NCI-H1417 treated with DMSO at 0.1 percent for 48 hours (cell line): Measurements from ENCODE around the gene PTPRT.

ENCODE experiments used
- DNase-seq: peaks from one replicate; lab custom pipeline; 2025; lab: John Stamatoyannopoulos, UW

PTPRT gene

DNA sequence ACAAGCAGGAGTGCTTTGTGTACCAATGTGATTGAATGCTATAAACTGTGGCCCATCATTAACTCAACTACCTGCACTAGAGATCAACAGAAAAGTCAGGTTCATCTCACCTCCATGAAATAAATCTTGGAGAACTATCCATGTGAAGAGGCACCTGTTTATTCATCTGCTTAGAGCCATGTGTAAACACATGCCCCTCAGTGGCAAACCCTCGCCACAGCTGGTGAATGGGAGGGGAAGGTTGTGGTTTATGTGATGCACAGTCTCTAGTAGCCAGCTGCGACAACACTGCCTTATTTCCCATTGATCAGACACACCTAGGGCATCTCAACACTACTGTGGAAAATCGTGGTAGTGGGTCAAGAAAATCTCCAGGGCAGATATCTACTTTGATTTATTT lies 640.2 kb downstream of the PTPRT start:
- DNase-seq = no peak

DNA sequence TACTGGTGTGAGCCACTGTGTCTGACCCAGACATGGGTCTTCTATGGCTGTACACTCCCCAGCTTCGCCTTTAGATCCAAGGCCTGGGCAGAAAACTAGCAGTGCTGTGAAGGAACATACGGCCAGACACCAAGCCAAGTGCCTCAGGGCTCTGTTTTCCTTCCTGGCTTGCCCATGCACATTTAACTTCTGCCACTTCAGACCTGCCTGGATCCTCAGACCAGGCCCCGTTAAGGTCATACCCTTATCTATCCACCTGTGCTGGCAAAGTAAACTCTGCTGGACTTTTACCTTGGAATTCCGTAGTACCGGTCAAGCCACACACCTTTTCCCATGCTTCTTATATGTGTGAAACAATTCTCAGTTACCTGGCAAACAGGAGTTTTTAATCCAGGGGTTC lies 644.8 kb downstream of the PTPRT start:
- DNase-seq = no peak

DNA sequence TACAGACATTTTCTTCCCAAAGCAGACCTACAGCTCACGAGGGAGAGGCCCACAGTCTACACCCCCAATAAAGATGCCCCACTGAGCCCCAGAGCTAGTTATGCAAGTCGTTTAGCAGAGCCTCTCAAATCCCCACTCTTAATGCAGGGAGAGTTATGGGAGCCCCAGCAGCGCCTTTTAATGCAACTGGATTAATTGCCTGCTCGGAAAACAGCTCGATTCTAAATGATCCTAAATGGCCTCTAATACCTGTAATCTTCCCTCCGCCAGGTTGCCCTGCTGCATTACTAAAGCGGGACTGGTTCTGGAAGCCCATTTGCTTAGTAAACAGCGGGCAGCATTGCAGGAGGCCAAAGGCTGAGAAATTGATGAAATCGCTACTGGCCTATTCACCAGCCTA lies 656.9 kb downstream of the PTPRT start:
- no peak for DNase-seq

DNA sequence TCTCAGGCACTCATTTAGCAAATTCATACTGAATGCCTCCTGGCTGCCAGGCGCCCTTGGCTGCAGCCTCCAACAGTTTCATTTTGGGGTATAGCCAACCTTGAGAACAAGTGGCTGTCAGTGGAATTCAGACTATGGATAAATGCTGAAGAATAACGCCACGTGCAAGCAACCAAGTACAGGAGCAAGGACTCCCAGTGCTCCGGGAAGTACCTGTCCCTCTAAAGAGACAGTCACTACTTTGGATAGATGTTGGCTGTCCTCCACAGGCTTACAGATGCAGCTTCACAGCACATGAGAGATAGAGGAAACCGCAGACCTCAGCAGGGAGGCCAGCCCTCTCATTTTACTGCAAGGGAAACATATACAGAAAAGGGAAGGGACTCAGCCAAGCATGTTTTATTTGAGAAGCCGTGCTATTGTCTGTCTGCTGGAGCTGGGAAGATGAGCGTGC lies 658.2 kb downstream of the PTPRT start:
- no peak for DNase-seq

DNA sequence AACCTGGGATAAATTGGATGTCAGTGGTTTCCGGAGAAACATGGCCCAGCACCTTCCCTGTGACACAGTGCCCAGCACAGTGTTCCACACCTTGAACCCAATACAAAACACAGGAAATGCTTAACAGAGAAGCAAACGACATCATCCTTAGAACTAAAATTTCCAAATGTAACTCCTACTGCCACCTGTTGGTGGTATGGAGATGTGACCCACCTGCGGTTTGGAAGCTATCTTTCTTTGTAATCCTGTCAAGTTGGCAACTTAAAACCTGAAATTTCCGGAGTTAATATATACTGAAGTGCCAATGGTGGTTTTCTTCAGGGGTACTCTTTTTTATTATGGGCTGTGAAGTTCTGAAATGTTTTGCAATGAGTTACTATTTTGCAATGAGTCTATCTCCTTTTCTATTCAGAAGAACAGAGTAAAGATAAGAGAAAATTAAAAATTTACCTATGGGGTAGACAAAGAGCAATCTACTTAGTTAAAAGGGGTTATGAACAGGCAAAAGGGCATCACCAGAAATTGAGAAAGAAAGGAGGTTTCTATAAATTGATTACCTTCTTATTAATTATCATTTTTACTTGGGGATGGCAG lies 658.8 kb downstream of the PTPRT start:
- DNase-seq = peak; percentile 19

DNA sequence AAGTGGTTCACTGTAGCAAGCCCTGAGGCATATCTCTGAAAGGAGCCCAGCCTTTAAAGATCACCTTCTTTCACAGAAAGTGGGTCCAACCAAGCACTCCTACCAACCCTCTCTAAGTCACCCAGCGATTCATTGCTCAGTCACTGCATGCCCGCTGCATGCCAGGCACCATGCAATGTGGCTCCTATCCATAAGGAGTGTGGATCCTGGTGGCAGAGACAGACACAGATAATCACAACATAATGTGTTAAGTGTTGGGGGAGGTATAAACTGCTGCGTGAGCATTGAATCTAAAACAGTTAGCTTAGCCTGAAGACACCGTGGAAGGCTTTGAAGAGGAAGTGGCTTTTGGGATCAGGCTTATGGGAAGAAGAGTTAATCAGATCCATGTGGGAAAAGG lies 659.5 kb downstream of the PTPRT start:
- DNase-seq = no peak

DNA sequence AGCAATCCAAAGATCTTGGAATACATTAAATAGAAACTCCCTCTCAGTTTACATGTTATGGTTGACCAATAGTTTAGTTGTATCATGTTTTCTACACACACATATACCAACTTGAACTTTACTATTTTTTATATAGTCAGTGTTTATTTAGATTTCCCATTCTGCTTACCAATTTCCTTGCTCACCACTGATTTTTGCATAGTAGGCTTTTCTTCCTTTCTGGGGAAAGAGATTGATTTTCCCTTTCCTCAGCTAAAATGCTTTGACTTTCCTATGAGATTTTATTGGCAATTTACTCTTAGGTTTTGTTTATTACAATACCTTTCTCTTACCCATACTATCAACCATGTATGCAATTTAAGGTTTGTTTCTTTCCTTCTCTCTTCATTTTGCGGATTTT lies 665.6 kb downstream of the PTPRT start:
- DNase-seq = no peak

DNA sequence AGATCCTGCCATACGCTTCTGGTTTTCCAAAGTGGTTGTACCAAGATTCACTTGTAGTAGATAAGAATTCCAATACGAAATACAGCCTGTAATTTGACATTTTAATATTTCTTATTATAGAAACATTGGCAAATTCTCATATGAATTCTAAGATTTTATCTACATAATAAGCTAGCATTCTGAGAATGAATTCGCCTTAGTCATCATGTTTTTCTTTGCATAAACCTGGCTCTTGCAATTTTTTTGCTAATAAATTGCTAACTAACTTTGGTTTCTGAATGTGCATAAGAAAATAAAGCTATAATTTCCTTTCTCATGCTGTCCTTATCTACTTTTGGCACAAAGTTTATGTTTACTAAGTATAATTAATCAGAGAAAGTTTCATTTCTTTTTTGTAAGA lies 673.0 kb downstream of the PTPRT start:
- DNase-seq = no peak

DNA sequence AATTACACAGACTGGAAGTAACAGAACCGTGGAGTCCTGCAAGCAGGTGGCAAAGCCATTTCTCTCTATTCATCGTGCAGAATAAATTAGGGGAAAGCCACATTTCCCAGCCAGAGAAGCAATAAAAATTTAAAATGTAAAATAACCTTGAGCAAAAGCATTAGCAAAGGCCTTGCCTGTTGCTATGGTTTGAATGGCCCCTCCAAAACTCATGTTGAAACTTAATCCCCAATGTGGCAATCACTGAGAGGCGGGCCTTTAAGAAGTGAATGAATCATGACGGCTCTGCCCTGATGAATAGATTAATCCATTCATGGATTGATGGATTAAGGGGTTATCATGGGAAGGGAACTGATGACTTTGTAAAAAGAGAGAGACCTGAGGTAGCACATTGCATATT lies 679.0 kb downstream of the PTPRT start:
- DNase-seq = no peak

DNA sequence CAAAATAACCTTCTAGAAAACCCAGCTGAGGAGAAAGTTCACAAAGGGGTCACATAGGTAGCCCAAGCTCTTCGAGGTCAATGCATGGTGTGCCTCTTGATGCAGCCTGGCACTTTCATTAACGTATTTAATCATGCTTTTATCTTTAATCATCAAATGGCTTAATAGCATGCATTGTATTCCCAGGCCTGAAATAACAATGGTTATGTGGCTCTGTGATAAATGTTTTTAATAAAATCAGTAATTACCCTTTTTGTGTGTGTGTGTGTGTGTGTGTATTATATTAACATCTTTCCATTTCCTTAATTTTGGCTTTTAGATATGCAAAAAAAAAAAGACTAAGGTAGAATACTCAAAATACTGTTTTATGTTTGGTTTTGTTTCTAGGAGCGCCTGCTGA lies 681.8 kb downstream of the PTPRT start:
- no peak for DNase-seq

DNA sequence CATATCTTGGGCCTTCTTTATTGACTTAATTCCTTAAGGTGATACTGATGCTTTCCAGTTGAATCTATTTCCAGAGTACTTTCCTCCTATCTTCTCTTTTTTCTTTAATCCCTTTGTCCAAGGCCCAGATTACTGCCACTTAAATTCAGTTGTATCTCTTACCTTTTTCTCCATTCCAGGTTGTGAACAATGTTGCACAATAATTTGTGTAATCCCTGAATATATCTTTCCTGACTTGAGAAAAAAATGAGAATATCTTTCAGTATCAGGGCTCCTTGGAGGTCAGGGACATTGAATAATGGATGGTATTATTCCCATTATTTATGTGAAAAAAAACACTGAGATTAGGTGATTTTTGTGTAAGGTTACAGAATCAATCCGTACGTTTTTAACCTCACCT lies 683.3 kb downstream of the PTPRT start:
- no peak for DNase-seq

DNA sequence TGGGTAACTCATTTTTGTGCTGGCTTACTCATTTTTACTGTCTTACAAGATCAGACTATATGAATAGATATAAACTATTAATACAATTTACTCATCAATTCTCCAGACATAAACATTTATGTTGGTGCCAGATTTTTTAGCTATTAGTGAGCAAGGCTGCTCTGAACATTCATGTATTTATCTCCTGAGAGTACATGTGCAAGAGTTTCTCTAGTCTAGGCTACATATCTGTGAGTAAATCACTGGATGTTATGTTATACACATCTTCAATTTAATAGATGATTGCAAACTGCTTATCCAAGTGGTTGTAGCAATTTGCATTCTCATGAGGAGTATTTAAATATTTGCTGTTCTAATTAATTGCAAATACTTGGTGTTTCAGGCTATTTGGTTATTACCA lies 687.1 kb downstream of the PTPRT start:
- no peak for DNase-seq

DNA sequence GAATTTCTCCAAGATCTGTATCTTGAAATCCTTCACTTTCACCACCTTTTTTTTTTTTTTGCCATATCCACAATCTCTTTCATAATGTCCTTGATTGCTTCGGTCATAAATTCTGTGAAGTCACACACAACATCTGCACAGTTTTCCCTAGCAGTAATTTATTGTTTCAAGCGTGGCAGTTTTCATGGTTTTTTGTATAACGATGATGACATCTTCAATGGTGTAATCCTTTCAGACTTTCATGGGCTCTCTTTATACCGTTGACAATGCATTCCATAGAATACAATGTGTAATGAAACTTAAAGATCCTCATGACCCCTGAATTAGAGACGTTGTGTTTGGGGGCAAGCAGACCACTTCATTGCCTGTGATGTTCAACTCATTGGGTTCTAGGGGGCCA lies 693.1 kb downstream of the PTPRT start:
- no peak for DNase-seq

DNA sequence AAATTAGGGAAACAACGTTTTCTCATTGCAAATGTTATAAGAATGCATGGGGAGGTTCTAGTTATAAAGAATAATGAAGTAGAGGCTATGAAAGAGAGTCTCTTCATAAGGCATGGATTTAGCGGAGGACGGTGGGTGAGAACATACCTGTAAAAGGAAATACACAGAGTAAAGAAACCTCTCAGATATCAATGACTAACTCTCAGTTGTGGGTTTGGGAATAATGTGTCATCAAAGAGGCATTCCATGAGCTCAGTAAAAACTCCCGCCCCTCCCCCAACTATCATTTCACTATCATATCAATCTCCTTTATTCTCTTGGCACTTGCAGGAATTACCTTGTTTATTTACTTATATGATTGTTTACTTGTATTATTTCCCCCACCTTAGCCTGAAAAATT lies 695.4 kb downstream of the PTPRT start:
- no peak for DNase-seq

DNA sequence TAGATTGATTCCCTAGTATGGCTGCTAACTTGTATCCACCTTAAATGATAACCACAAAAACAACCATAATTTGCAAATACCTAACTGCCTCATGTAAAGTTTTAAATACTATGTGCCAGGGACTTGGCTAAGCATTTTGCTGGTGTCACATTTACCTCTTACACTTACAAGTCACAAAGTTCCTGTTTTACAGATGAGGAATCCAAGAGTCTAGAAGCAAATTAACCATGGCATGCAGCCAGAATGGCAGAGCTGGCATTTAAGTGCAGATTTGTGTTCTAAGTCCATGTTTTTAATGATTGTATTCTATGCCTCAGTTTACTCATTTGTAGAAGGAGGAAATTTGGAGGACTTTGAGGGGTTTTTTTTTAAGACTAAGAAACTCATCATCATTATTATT lies 696.7 kb downstream of the PTPRT start:
- no peak for DNase-seq

DNA sequence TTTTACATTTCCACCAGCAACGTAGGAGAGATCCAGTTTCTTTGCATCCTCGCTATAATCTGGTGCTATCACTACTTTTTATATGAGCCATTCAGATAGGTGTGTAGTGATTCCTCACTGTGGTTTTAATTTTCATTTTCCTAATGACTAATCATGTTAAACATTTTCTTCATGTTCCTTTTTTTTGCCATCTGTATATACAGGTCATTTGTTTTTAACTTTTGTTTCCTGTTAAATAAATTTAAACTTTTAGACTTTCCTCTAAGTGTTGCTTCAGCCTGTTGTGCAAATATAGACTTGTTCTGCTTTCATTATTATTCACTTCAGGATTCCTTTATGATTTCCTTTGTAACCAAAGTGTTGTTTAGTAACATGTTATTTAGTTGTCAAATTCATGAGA lies 697.4 kb downstream of the PTPRT start:
- no peak for DNase-seq

DNA sequence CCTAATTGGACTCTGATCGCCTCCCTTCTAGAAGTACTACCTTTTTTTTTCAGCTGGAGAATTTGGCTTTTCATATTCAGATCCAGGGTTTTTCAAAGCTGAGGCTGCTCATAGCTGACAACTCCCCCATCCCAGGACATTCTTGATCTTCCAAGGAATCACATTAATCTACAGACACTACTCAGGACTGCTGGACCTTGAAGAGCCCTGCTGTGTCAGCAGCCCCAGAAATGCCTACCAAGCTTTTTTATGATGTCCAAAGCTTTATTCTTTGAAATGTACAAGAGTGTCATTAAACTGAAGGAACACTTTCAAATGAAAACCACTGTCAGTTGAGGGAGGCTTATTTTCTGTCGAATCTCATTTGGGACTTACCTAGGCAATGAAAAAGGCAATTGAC lies 704.1 kb downstream of the PTPRT start:
- no peak for DNase-seq

DNA sequence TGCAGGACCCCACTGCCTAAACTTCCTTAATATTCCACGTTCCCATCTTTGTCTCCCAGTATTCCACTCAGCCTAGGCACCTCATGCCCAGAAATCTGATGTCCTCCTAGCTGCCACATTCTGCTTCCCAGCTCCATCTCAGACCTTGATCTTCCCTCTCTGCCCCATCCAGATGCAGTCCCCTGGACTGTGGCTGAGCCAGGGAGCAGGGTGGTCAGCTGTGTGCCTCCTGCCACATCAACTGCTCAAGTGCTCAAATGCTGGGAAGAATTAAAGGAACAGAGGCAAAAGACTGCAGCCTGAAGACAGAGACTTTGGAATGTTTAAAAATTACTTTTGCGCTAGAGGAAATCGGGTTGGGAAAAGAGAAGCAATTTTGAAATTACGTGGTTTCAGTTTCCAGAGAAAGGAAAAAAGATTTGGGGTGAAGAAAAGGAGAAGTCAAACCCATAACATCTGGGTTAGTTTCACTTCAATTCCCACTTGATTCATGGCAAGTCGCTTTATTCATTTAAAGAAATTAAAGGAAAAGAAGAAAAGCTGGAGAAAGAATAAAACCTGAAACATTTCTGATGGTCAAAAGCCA lies 704.8 kb downstream of the PTPRT start:
- DNase-seq = no peak

DNA sequence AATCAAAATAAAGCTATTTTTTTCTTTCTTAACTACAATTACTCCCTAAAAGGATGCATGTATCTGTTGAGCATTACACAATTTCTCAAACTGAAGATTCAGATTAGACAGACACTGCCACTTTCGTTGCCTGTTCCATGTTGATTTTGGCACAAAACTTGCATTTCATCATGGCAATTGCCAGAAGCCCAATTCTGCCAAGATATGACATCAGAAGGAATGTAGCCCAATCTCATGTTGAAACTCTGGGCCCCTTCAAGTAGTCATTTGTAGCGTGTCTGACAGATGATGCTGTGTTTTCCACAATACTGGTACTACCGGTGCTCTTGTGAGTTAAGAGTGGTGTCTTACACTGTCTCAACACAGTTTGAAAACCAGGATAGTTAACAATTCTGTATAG lies 705.4 kb downstream of the PTPRT start:
- DNase-seq = no peak

DNA sequence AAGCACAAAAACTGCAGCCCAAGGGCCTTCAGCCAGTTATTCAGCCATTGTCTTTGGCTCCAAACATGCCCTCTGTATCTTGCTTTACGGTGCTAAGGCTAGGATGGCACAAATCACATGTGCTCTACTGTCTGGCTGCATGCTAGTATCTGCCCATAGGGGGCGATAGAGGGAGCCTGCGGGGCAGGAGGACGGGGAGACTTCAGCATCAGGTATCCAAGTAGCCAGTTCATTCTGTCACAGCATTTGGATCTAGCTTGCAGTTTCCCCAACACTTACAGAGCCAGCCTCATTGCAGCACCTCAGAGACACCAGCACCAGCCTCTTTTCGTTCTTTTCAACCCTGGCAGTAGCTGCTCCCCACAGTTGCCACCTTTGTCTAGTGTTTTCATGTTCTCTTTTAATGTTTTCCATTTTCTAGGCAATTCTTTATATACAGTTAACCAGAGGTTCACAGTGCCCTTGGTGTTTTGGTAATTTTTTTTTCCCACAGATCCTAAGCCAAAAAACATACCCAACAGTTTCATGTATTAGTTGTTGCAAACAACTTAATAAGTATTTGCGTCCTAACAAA lies 705.9 kb downstream of the PTPRT start:
- no peak for DNase-seq

DNA sequence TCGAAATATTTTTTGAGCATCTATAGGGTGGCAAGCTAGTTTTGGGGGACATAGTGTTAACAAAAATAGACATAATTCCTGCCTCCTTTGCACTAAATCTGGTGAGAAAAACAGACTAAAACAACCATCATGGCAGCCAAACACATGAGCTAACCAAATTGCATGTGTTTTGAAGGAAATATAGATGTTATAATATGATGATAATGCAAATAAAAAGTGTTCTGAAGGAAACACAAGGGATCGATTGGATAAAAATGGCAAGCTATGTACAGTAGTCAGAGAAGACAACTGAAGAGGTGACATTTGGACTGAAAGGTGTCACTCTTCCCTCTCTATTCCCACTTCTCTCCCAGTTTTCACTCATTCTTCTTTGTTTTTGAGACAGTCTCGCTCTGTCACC lies 706.9 kb downstream of the PTPRT start:
- no peak for DNase-seq

DNA sequence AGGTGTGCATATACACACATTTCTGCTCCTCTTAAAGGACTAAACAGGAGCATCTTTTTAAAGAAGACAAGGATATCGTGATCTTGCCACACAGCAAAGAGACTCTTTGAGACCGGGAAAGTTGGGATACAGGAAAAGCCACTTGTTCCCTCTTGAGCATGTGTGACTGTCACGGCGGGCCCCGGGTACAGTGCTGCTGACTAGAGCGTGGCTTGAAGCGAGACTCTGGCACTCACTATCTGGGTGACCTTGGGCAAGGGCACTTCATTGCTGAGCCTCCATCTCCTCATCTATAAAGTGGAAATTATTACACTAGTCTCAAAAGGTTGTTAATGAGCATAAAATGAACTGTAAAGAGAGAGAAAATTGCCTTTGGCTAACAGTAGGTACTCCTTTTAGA lies 713.9 kb downstream of the PTPRT start:
- no peak for DNase-seq

DNA sequence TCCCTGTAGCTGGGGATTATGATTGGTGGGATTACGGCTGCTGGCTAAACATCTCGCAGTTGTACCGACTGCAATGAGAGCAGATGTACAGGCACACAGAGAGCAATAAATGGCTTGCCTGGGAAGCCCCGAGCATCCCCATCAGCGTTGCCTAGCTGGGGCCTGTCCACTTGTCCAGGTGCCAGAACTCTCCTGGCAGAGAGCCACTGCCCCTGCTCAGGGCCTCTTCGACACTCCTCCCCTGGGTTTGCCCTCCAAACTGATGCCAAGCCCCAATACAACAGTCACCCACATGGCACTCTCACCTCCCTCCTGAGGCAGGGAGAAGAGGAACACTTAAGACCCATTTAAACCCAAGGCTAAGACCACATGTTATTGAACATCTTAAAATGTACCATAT lies 715.1 kb downstream of the PTPRT start:
- no peak for DNase-seq

DNA sequence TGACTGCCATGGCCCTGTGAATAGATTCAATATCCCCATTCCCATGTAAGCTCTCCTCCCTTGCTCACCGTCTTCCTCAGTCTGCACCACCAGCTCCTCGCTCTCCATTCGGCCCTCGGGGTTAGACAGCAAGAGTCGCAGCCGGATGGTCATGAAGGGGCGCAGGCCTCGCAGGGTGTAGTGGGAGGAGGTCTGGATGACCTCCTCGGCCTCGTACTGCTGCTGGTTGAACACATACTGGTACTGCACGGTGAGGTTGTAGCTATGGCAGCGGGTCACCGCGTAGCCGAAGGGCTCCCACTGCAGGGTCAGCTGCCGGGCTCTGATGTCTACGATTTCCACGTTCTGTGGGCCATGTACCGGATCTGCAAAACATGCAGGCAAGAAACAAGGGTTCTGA lies 717.5 kb downstream of the PTPRT start:
- DNase-seq = no peak
